Gastrocnemius medialis (tissue), 4 donors: ENCODE data around the gene NDOR1. TPM values are rescaled to one million over a fixed set of nuclear protein-coding genes. Genes with fewer than 3 reads are reported as not detected.

Source experiments
- ATAC-seq, 2 donors: fragments of 150-250 bp; one replicate each; pipeline ENCODE4 v1.9.1; 2016
- DNase-seq, 2 donors: peaks; one replicate each; pipeline ENCODE4 v3.0.0-alpha.2; 2019
- H3K27ac ChIP-seq, 4 donors: fragments of 200-600 bp; sonication (generic); 1 replicate in 1 of 4; 2 replicates in 3 of 4; pipeline ENCODE4 v1.5.1; 2016 to 2018; ENCODE audit warnings: mild to moderate bottlenecking in 2 of 4, moderate library complexity in 1 of 4
- H3K27me3 ChIP-seq, 3 donors: fragments of 200-600 bp; sonication (generic) in 2 of 3; 1 replicate in 1 of 3; 2 replicates in 2 of 3; pipeline versions ENCODE4 v1.5.1 to v1.6.0; 2016 to 2019; ENCODE audit warnings: mild to moderate bottlenecking in 1 of 3, moderate library complexity in 1 of 3
- H3K36me3 ChIP-seq, 2 donors: fragments of 200-600 bp; sonication (generic) in 1 of 2; one replicate each; pipeline ENCODE4 v1.5.1; 2017 to 2018
- H3K4me1 ChIP-seq, 2 donors: fragments of 200-600 bp; sonication (generic) in 1 of 2; one replicate each; pipeline ENCODE4 v1.5.1; 2016 to 2017; ENCODE audit warnings: mild to moderate bottlenecking in 2 of 2
- H3K4me3 ChIP-seq, 4 donors: fragments of 200-600 bp; sonication (generic) in 3 of 4; 1 replicate in 1 of 4; 2 replicates in 3 of 4; pipeline ENCODE4 v1.5.1; 2016 to 2019; ENCODE audit warnings: mild to moderate bottlenecking in 2 of 4
- H3K9me3 ChIP-seq, 3 donors: fragments of 200-600 bp; sonication (generic) in 2 of 3; 1 replicate in 1 of 3; 2 replicates in 2 of 3; pipeline ENCODE4 v1.5.1; 2016 to 2019
- CTCF ChIP-seq, 5 experiments: fragments of 450-650 bp in 3 of 5; fragments of 200-600 bp in 2 of 5; sonication (generic) in 2 of 5; IDR thresholded peaks in 4 of 5; conservative IDR thresholded peaks in 1 of 5; 1 replicate in 4 of 5; 2 replicates in 1 of 5; pipeline ENCODE4 v1.5.1; 2016 to 2019; ENCODE audit warnings: antibody characterized with exemption in 5 of 5, mild to moderate bottlenecking in 3 of 5, moderate library complexity in 3 of 5
- POLR2A ChIP-seq, 2 donors: fragments of 450-650 bp; IDR thresholded peaks; one replicate each; pipeline ENCODE4 v1.6.1; 2017; ENCODE audit warnings: antibody characterized with exemption in 2 of 2, mild to moderate bottlenecking in 2 of 2, moderate library complexity in 2 of 2
- in situ Hi-C, 4 donors: fragments of 200-750 bp; cut with MboI; loops; one replicate each; pipeline versions ENCODE4 v1.15.0 to v1.8.0; 2017; ENCODE audit warnings: low sequenced_read_pairs in 4 of 4
- intact Hi-C: fragments of 100-400 bp; cut with DNase I; formaldehyde crosslinking; loops from one replicate; pipeline ENCODE4 v1.15.1; 2023; ENCODE audit warnings: low total_unique reads
- total RNA-seq, 4 donors: library from RNA; depleted of rRNA; stranded (reverse); fragments of >200 nt; gene quantifications; one replicate each; pipeline versions ENCODE4 v1.1.0 to v1.2.3, GENCODE V29; 2016

Gene NDOR1
- total RNA-seq, 4 donors from 2014 or later = 2.4 to 5.0 (median 4.1) TPM

DNA sequence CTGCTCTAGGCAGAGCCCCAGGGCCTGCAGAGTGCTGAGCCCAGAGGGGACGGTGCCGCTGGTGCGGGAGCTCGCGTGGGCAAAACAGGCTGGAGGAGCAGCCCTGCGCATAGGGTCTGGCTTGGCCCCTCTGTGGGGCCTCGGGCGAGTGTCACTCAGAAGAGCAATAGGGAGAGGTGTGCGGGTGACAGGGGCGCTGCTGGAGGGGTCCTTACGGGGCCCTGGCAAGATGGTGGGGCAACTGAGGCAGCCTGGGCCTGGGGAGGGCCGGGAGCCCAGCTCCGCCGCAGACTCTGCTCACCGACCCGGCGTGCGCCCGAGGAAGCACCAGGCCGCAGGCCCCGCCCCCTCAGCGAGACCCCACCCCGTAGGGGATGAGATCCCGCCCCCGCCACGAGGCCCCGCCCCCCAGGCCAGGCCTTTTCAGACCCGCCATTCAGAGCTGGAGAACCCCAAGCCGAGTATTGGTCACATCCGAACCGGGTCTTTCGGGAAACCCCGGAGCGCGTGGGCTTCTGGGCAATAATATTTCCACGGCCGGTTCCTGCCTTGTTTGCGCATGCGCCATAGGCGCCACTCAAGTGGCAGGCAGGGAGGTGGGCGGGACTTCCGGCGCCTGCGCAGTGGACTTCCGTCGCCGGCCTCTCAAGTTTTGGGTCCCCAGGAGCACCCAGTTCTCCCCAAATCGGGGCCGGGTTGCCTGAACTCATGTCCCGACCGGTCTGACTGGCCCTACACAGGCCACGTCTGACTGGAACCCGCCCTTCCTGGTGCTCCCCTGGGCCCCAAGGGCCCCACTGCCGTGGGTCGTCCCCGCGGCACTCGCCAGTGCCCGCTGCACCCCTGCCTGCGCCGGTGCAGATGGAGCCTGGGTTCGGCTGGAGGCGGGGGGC is 17.8 kb downstream of the NDOR1 start:
- peak overlapping the region; percentile 63 to 94 (median 88) for H3K4me3 ChIP-seq
- H3K36me3 ChIP-seq = no peaks in the 10 kb centered on the region
- no peaks in the 10 kb centered on the region for H3K9me3 ChIP-seq
- H3K4me1 ChIP-seq = peaks cover 8 to 21% of the 10 kb centered on the region in 2 donors
- peaks cover 5 to 7% (median 7%) of the 10 kb centered on the region in 3 donors for H3K27me3 ChIP-seq
- intact Hi-C loops = loop anchor here (1.0 to 5.0 kb wide), 4 partner anchors 23 to 44 kb away; partner anchors contain the start of genes ANAPC2, NELFB, SSNA1 and TPRN
- DNase-seq = peak; percentile 97 to 98
- TF ChIP-seq CTCF (IDR thresholded peaks at IDR 0.05 in 4 of 5, conservative IDR thresholded peaks at IDR 0.05 in 1 of 5) = no peak
- TF ChIP-seq POLR2A (IDR thresholded peaks at IDR 0.05) = peak; percentile 61
- ATAC-seq = peak; percentile 89 to 90
- H3K27ac ChIP-seq = peak overlapping the region; percentile 87 to 93 (median 90)
- in situ Hi-C loops = loop anchor here in 1 of 4 donors (10.0 kb wide), 1 partner anchor 99 kb away; no protein-coding TSS in a partner anchor

DNA sequence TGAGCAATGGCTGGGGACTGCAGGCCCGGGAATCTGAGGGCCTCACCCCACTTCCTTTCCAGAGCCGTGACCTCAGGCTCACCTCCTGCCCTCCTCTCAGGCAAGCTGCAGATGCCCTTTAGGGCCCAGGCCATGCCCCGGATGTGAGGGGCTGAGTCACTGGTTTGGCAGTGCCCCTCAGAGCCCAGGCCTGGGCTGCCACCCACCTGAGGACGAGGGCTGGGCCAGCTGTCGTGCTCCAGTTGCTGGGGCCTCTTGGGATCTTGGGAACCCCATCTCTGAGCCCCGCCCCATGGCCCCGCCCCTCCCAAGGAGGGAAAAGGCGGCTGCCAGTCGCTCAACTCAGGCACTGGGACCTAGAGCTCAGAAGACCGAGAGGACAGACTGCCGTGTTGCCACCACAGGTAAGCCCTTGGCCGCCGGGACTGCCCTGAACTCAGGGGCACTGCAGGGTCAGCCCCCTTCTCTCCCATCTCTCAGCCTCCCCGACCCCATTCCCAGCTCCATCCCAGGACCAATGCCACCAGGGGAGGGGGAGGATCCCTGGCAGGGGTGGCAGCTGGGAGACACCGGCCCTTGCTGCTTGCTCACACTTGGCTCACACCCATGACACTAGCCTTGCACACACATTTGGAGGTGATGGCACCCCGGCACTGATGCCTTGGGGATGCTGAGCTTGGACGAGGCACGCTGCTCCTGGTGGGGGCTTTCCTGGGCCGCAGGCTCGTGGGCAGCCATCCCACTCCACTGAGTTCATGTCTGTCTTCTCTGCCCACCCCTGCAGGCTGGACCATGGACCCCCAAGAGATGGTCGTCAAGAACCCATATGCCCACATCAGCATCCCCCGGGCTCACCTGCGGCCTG is 19.6 kb downstream of the NDOR1 start, which contains the start of gene CYSRT1:
CYSRT1 (plus strand) TSS at position 345 of the 865 bp plus-strand sequence; CDS start at position 793, 448 bp downstream.
- in situ Hi-C loops = loop anchor here in 1 of 4 donors (10.0 kb wide), 1 partner anchor 100 kb away; no protein-coding TSS in a partner anchor
- intact Hi-C loops = loop anchor here (5.0 kb wide), 1 partner anchor 42 kb away; no protein-coding TSS in a partner anchor
- H3K4me1 ChIP-seq = peaks cover 8 to 21% of the 10 kb centered on the region in 2 donors
- H3K9me3 ChIP-seq = no peaks in the 10 kb centered on the region
- peaks cover 20 to 25% (median 24%) of the 10 kb centered on the region in 3 donors for H3K27me3 ChIP-seq
- ATAC-seq (no peak), DNase-seq (no peak)
- TF ChIP-seq CTCF (IDR thresholded peaks at IDR 0.05 in 4 of 5, conservative IDR thresholded peaks at IDR 0.05 in 1 of 5) (no peak), POLR2A (IDR thresholded peaks at IDR 0.05) (no peak)
- H3K27ac ChIP-seq = peak within 1 kb of the TSS; percentile 87 to 93 (median 90)
- peak within 1 kb of the TSS; percentile 63 to 94 (median 88) for H3K4me3 ChIP-seq
- H3K36me3 ChIP-seq = no peaks in the 10 kb centered on the region

GRCh38 chr9:137225699-137226331 is 20.3 kb downstream of the NDOR1 start:
- intact Hi-C loops = loop anchor here (2.0 kb wide), 1 partner anchor 107 kb away; no protein-coding TSS in a partner anchor
- no peak for ATAC-seq
- no peaks in the 10 kb centered on the region for H3K9me3 ChIP-seq
- in situ Hi-C loops = loop anchor here in 1 of 4 donors (10.0 kb wide), 1 partner anchor 101 kb away; no protein-coding TSS in a partner anchor
- no peak overlapping the region for H3K27ac ChIP-seq
- no peak overlapping the region for H3K4me3 ChIP-seq
- H3K36me3 ChIP-seq = no peaks in the 10 kb centered on the region
- H3K4me1 ChIP-seq = peaks cover 8 to 21% of the 10 kb centered on the region in 2 donors
- no peak for DNase-seq
- TF ChIP-seq CTCF (IDR thresholded peaks at IDR 0.05 in 4 of 5, conservative IDR thresholded peaks at IDR 0.05 in 1 of 5) (no peak), POLR2A (IDR thresholded peaks at IDR 0.05) (no peak)
- peaks cover 27 to 32% (median 27%) of the 10 kb centered on the region in 3 donors for H3K27me3 ChIP-seq
